Left lung (tissue), 10 donors: ENCODE results near the gene CEBPB. TPM values are rescaled to one million over a fixed set of nuclear protein-coding genes. Genes with fewer than 3 reads are reported as not detected.

ENCODE experiments used
- ATAC-seq: fragments of 200-7000 bp; cut with Tn5 transposase; one replicate; pipeline ENCODE4 v1.9.1; 2020; ENCODE audit warnings: moderate library complexity
- DNase-seq, 4 donors: peaks; one replicate each; pipeline ENCODE4 v3.0.0-alpha.2; 2013 to 2020
- H3K27ac ChIP-seq, 2 donors: fragments of 200-600 bp; sonication (generic) in 1 of 2; one replicate each; pipeline versions ENCODE4 v1.5.0 to v1.8.0; 2020 to 2021
- H3K27me3 ChIP-seq, 2 donors: fragments of 200-600 bp; sonication (generic) in 1 of 2; one replicate each; pipeline versions ENCODE4 v1.5.0 to v1.8.0; 2020 to 2021
- H3K36me3 ChIP-seq, 2 donors: fragments of 200-600 bp; sonication (generic) in 1 of 2; one replicate each; pipeline versions ENCODE4 v1.5.0 to v1.8.0; 2020 to 2021
- H3K4me1 ChIP-seq, 2 donors: fragments of 200-600 bp; one replicate each; pipeline ENCODE4 v1.8.0; 2021
- H3K4me3 ChIP-seq, 2 donors: fragments of 200-600 bp; sonication (generic) in 1 of 2; one replicate each; pipeline versions ENCODE4 v1.5.0 to v1.8.0; 2020 to 2021; ENCODE audit warnings: mild to moderate bottlenecking in 1 of 2
- H3K9me3 ChIP-seq, 2 donors: fragments of 200-600 bp; sonication (generic) in 1 of 2; one replicate each; pipeline versions ENCODE4 v1.5.0 to v1.8.0; 2020 to 2021
- CTCF ChIP-seq, 2 donors: fragments of 200-600 bp; sonication (generic) in 1 of 2; IDR thresholded peaks; one replicate each; pipeline versions ENCODE4 v1.5.0 to v1.8.0; 2021; ENCODE audit warnings: antibody characterized with exemption in 2 of 2
- intact Hi-C, 2 donors: fragments of 100-400 bp; cut with DNase I; formaldehyde crosslinking; loops; one replicate each; pipeline versions ENCODE4 v1.11.2 to v1.14.2; 2022
- polyA plus RNA-seq, 6 donors: library from polyadenylated mRNA; unstranded; fragments of 120-200 nt; gene quantifications; one replicate each; pipeline ENCODE4 v1.2.1, GENCODE V29; 2013; ENCODE audit not compliant: insufficient read length in 6 of 6
- total RNA-seq, 2 donors: library from RNA; stranded (reverse); fragmentation: NEBNext Ultra II Directional; extraction: Animal tissue kit (Norgen Biotek cat#: 25700); gene quantifications; one replicate each; pipeline ENCODE4 v1.2.1, GENCODE V29; 2021
- donor health status: DM: no; HTN: yes; CAD: no.
- donor health status: DM: no; HTN: no; CAD: no.

CEBPB gene
- total and polyA plus RNA-seq, 8 donors: 23.0 to 266 (median 45.5) TPM

GRCh38 chr20:50149481-50150254 lies 41.0 kb upstream of the CEBPB start:
- TF ChIP-seq CTCF (IDR thresholded peaks at IDR 0.05): no peak
- Histone ChIP-seq H3K27ac (peak overlapping the region; percentile 55 to 88), H3K4me3 (peak overlapping the region in 1 of 2 donors; percentile 6), H3K36me3 (peaks cover 0 to 32% of the 10 kb centered on the region in 2 donors), H3K9me3 (no peaks in the 10 kb centered on the region), H3K27me3 (no peaks in the 10 kb centered on the region), H3K4me1 (peaks cover 32 to 90% of the 10 kb centered on the region in 2 donors)
- intact Hi-C loops: no loop called here
- ATAC-seq (no peak), DNase-seq (peak in 1 of 4 donors; percentile 45)

- intact Hi-C loops: no loop called here
- TF ChIP-seq CTCF (IDR thresholded peaks at IDR 0.05): no peak
- no peaks in the 10 kb centered on the region for H3K9me3 ChIP-seq
- peak overlapping the region; percentile 88 to 91 for H3K27ac ChIP-seq
- peak overlapping the region; percentile 74 to 97 for H3K4me3 ChIP-seq
- H3K27me3 ChIP-seq: no peaks in the 10 kb centered on the region
- ATAC-seq: peak; percentile 57
- DNase-seq: peak in 2 of 4 donors; percentile 62 to 74
- H3K36me3 ChIP-seq: peaks cover 0 to 32% of the 10 kb centered on the region in 2 donors
- H3K4me1 ChIP-seq: peaks cover 29 to 74% of the 10 kb centered on the region in 2 donors
These were observed 39.4 kb upstream of the CEBPB start for GRCh38 chr20:50151034-50151743.

- H3K4me1 ChIP-seq: peaks cover 21 to 60% of the 10 kb centered on the region in 2 donors
- no peak for TF ChIP-seq CTCF (IDR thresholded peaks at IDR 0.05)
- peak in 1 of 4 donors; percentile 28 for DNase-seq
These were observed 38.1 kb upstream of the CEBPB start for GRCh38 chr20:50152394-50153152.

GRCh38 chr20:50153153-50153499 lies 37.5 kb upstream of the CEBPB start:
- Histone ChIP-seq H3K36me3 (peaks cover 0 to 28% of the 10 kb centered on the region in 2 donors), H3K9me3 (no peaks in the 10 kb centered on the region), H3K4me3 (peak overlapping the region; percentile 74 to 97), H3K27ac (peak overlapping the region; percentile 88 to 91), H3K27me3 (no peaks in the 10 kb centered on the region), H3K4me1 (peaks cover 21 to 55% of the 10 kb centered on the region in 2 donors)
- no peak for TF ChIP-seq CTCF (IDR thresholded peaks at IDR 0.05)
- DNase-seq (no peak), ATAC-seq (no peak)
- intact Hi-C loops: no loop called here

More at GRCh38 chr20:50152394-50153152, 38.1 kb upstream of the CEBPB start:
- intact Hi-C loops: no loop called here
- peak; percentile 60 for ATAC-seq
- H3K9me3 ChIP-seq: no peaks in the 10 kb centered on the region
- H3K27me3 ChIP-seq: no peaks in the 10 kb centered on the region
- H3K4me3 ChIP-seq: peak overlapping the region; percentile 74 to 97
- H3K36me3 ChIP-seq: peaks cover 0 to 32% of the 10 kb centered on the region in 2 donors
- peak overlapping the region; percentile 88 to 91 for H3K27ac ChIP-seq
